GDM1 (cell line): ENCODE data around the gene INSYN2B.
"Not testable (repeated sequence)": the region's sequence is repeated elsewhere in the genome, so short reads cannot be mapped to it uniquely, and the experiment has no call there.

Experiments
- DNase-seq: peaks from one replicate; lab custom pipeline; 2025; lab: John Stamatoyannopoulos, UW

Gene INSYN2B

GRCh38 chr5:169848792-169849191 lies 131.5 kb downstream of the INSYN2B start:
- no peak for DNase-seq

DNA sequence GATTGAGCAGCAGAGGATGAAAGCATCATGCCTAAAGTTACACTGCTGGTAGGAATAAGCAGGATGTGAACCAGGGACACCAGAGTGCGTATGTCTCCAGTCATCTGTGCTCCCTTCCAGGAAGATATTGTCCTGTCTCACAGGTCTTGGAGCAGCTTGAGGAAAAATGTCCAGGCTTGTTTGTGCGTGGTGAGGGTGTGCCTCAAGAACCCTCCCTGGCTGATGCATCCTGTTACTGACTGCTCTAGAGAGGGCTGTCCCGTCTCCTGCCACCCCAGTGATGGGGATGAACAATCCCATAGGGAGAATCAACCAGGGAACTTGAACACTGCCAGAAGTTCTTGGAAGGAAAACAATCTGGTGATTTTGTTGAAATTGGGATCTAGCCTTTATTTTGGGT lies 132.0 kb downstream of the INSYN2B start:
- no peak for DNase-seq

DNA sequence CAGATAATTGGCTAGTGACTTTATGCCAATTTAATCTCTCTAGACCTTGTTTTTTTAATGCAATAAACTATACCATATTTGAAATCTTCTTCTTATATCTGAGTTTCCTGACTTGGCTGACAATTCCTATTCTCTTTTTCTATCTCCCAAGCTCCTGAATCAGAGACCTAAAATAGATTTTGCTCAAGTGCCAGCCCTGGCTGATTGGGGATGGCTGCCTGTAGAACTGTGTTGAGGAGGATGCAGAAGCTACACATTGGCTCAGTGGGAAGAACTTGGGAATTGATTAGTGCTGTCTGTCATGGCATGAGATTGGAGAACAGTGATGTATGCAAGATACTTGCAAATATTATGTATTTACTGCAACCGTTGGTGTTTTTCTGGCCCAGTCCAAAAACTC lies 132.8 kb downstream of the INSYN2B start:
- DNase-seq: no peak

GRCh38 chr5:169842699-169843098 lies 137.6 kb downstream of the INSYN2B start:
- DNase-seq: no peak

DNA sequence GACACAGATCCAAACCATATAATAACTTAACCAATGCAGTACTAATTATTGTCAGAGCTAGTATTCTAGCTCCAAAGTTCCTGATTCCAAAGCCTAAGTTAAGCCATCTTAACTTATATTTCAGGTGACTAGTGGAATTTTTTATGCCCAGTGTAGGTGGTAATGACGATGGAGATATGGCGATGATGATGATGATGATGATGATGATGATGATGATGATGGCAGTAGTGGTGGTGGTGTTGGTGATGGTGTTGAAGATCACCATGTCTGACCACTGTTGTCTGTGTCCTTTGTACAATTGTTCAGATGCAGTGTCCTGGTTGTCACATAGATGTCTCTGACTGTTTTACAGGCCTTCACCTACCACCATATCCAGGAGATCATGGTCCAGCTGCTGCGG lies 139.9 kb downstream of the INSYN2B start:
- no peak for DNase-seq

DNA sequence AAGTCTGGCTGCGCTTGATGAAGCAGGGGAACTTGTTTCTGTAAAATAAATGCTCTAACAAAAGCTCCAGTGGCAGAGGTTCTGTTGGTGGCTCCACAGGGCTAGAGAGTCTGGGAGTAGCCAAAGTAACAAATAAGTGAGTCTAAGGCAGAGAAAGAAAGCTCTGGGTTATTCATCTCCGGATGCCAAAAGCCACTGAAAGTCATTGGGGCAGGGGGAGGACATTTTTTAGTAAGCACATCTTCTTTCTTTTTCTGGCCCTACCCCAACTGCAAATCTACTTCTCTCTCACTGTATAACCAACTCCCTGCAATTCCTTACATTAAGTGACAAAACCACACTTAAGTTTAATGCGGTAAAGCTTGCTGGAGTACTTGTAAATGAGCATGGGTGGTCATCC lies 141.6 kb downstream of the INSYN2B start:
- no peak for DNase-seq

GRCh38 chr5:169837686-169838085 lies 142.6 kb downstream of the INSYN2B start:
- DNase-seq: no peak

GRCh38 chr5:169836835-169837536 lies 143.3 kb downstream of the INSYN2B start:
- no peak for DNase-seq

DNA sequence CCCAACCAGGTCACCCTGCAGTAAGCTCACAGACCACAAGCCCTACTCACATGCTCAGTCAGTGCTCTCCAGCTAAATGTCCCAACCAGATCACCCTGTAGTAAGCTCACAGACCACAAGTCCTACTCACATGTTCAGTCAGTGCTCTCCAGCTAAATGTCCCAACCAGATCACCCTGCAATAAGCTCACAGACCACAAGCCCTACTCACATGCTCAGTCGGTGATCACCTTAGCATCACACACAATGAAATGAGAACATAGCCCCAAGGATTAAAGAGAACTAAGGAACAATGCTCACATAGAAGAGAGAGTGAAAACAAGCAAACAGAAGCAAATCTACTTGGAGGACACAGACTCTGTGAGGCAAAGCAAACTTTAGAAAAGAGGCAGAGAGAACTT lies 145.8 kb downstream of the INSYN2B start:
- not testable (repeated sequence) for DNase-seq

DNA sequence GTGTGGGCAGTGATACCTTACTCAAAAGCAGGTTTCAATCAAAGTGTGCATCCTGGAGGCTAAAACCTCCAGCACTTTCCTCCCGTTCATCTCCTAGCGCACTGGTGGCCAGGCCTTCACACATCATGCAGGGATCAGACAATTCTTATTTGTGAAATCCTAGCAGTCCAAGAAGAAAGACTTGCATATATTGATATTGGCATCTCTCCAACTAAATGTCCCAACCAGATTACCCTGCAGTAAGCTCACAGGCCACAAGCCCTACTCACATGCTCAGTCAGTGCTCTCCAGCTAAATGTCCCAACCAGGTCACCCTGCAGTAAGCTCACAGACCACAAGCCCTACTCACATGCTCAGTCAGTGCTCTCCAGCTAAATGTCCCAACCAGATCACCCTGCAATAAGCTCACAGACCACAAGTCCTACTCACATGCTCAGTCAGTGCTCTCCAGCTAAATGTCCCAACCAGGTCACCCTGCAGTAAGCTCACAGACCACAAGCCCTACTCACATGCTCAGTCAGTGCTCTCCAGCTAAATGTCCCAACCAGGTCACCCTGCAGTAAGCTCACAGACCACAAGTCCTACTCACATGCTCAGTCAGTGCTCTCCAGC lies 146.5 kb downstream of the INSYN2B start:
- DNase-seq: not testable (repeated sequence)

DNA sequence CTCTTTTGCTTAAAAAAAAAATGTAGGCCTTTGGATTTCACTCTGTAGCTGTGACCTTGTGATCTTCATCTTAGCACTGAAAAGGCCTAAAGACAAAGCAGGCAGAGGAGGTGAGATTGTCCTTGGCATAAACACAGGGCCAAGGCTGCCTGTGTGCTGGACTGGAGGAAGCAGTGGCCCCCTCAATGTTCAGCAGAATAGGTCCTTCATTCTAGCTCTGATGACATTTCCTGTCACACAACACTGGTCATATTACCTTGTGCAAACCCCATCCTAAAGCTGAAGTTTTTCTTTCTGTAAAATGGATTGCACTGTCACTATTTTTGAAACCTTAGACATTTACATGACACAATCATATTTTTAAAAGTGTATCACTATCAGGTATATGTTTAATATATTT lies 147.4 kb downstream of the INSYN2B start:
- DNase-seq: no peak

DNA sequence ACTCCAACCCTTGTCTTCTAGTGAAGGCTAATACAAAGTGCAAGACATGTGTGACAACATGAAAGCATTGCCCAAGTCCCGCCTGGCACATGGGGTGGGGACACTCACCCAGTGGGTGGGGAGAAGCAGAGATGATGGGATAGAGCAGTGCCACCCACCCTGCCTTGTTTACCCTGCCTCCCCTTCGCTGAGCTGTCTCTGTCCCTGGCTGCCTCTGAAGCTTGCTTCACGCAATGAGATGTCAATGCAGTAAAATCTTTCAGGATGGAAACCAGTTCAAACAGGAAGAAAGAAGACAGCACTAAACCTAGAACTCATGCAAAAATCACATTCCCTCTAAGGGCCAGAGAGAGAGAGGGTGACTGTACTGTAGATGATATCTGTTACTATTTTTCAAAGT lies 148.0 kb downstream of the INSYN2B start:
- no peak for DNase-seq

DNA sequence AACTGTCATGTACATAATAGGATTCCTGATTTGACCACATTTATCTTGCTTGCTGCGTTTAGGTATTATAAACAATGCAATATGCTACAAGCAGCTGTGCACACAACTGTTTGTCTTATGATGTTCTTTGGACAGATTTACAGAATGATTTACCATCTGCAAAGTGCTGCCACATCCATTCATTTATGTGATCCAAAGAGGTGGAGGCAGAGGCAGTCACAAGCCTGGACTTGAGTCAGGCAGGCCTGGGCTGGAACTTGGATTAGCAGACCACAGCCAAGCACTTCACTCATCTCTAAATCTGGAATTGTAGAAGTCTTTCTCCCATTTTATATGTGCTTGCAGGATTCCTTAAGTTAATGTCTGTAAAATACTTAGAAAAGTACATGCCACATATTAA lies 149.0 kb downstream of the INSYN2B start:
- DNase-seq: no peak

- DNase-seq: no peak
Observed at GRCh38 chr5:169828385-169828784, 151.9 kb downstream of the INSYN2B start.

- no peak for DNase-seq
Observed at GRCh38 chr5:169827769-169828168, 152.5 kb downstream of the INSYN2B start.

GRCh38 chr5:169826618-169827017 lies 153.7 kb downstream of the INSYN2B start:
- DNase-seq: no peak

DNA sequence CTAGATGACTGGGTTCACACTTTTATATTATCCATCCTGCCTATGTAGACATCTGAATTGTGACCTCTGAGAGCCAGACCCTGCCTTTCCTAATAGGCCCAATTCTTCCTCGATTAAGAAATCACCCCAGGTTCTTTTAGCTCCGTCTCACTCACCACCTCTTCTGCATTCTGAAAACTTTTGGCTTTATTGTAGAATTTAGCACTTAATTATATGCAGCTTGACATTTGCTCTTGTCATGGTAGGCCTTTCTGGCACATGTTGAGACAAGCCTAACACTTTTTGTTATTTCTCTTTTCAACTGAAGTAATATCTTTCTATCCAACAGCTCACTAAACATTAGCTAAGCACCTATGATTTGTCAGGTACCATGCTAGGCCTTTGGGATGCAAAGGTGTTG lies 163.3 kb downstream of the INSYN2B start:
- DNase-seq: no peak

DNA sequence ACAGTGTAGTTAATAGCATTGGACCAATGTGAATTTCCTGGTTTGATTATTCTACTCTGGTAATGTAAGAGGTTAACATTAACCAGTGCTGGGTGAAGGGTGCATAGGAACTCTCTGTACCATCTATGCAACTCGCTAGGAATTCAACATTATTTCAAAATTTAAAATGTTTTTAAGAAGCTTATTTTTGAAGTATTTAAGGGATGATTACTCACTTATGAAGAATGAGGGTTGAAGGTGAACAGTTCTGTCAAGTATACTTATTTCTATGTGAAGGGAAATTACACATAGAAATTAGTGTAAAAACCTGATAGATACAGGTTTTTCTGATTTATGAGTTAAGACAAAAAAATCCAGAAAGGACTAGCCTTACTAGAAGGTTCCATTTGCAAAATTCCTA lies 165.8 kb downstream of the INSYN2B start:
- no peak for DNase-seq
